HG02588 (cell line): ENCODE measurements around the gene CNTN2.

Source experiments
- ATAC-seq: cut with Tn5 transposase; IDR thresholded peaks from one replicate; pipeline ENCODE4 v1.9.1; 2021; ENCODE audit warnings: mild to moderate bottlenecking, moderate library complexity; ENCODE audit not compliant: unreplicated experiment

CNTN2 gene

DNA sequence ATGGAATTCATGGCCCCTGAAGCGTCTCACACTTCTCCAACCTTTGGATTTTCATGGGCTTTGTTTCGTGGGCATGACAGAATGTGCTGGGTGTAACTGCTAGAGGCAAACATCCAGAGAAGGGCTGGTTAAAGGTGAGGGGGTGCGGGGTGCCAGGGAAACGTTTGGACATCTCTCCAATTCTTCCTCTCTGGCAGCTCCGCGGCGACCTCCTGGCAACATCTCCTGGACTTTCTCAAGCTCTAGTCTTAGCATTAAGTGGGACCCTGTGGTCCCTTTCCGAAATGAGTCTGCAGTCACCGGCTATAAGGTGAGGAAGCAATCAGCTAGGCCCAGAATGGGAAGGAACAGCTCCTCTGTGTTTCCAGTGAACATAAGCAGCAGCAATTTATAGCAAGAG, 29.3 kb downstream of the CNTN2 start:
- ATAC-seq: no peak

DNA sequence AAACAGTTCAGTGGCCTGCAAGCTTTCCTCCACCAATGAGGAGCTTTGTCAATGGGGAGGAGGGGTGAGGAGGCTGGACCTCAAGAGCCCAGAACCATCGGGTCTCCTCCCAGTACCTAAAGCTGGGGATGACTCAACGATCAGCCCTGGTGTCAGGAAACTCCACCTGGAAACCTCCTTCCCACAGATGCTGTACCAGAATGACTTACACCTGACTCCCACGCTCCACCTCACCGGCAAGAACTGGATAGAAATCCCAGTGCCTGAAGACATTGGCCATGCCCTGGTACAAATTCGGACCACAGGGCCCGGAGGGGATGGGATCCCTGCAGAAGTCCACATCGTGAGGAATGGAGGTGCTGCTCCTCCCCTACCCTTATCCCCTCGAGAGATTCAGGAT, 29.9 kb downstream of the CNTN2 start:
- ATAC-seq: no peak

DNA sequence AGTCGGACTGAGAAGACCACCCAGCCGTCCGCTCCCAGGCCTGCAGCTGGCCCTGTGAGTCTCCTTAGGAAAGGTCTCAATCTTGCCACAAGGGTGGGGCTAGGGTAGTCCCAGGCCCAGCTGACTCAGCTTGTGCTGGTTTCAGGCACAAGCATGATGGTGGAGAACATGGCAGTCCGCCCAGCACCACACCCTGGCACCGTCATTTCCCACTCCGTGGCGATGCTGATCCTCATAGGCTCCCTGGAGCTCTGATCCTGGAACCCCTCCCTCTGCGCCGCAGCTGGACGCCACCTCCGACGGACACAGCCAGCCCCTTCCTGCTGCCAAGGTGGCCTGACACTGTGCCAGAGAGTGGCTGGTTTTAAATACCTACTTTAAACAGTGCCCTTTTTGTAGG, 30.5 kb downstream of the CNTN2 start:
- no peak for ATAC-seq

DNA sequence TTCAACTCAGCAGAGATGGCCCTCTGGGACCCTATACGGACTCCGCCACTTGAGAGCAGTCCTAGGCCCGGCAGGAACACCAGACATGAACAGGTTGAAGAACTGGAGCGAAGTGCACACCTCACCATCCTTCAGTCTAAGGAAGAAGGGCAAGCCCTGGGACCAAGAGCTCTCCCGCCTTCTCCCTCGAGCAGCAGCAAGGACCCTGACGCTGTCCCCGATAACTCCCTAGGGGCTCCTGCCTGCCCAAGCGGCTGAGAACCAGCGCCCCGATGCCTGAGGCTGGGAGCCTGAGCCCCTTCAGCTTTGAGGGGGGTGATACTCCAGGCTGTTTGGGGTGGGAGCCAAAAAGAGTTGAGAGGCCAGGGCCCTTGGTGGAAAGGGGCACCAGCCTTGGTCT, 31.1 kb downstream of the CNTN2 start:
- ATAC-seq: no peak

DNA sequence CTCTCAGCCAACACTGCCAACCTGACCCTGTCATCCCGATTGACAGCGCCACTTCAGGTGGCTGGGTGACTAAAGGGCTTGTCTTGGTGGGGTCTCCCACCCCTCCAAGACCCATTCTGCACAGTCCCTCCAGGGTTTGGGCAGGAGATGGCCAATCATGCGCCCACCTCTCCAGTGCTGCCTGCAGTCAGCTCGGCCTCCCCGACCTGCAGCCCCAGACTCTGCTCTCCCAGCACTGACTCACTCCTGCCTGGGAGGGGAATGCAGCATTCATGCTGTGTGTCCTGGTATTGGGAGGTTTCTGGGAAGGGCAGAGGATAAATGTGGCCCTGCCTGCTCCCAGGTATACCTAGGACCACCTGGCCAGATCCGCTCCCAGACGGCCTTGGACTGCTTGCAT, 31.5 kb downstream of the CNTN2 start:
- ATAC-seq: no peak

DNA sequence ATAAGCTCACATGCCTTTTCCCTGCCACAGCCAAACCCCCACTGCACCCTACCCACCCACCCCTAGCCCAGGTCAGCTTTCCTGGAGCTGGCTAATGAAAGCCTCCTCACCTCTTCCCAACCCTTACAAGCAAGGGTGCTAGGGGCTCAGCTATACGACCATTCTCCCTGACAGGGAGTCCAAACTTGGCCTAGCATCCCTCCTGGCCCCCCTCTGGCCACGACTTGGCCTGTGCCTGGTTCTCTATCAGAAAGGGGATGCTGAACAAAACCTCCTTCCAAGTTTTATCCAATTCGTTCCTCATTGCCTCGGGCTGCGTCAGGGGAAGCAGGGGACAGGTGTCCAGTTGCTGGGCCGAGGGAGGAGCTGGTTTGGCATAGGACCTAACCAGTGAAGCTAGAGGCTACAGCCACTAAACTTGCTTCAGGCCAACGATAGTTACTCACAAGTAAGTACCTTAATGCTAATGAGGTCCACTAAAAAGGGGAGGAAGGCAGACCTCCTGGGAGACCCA, 32.7 kb downstream of the CNTN2 start:
- ATAC-seq: no peak

DNA sequence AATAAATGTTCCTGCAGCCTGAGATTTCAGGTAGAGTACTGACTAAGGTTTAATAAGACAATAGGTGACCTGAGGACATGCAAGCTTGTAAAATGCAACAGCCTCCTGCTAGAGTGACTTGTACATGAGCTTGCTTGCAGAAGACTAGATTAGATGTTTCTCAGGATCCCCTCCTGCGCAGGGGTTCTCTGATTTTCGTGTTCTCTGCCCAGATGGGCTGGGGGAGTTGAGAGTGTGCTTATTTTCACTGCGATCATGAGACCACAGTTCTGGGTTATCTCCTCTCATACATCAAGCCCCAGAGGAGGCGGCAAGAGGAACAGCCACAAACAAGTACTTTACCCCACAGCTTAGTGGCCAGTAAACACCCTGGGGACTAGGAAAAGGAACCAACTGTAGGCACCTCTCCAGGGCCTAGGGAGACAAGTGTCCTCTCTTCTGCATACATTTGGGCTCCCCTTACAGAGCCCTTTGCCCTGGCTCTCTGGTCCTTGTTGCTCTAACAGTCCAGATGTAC, 33.3 kb downstream of the CNTN2 start:
- no peak for ATAC-seq

DNA sequence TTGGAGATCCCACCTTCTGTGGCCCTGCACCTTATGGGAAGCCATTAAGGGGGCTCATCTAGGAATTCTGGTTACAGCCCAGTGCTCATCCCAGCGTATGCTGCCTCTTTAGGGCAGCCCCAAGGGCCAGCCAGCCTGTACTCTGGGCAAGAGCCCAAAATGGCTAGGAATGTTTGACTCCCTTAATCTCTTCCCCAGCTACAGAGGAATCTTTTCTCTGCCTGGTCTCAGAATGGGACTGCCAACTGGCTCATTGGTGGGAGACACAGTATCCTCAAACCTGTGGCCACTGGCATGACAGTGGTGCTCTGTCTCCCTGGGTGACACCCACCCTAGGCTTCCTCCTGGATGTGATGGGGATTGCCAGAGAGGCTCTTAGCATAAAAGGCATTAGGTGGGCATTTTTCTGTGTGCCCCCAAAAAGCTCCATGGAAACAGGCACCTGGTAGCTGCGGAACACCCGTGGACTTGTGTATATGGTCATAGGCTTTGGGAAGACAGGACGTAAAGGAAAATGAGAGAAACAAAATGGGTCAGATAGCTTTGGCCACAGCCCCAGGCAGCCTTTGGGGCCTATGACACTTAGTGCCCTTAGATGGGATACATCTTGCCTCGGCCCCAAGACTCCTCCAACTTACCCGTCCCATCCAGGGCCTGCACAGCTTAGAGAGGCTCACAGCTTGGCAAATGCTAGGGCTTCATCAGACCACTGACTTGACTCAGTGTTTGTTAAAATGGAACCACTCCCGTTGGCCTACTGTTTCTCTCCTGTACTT, 34.3 kb downstream of the CNTN2 start:
- ATAC-seq: no peak

DNA sequence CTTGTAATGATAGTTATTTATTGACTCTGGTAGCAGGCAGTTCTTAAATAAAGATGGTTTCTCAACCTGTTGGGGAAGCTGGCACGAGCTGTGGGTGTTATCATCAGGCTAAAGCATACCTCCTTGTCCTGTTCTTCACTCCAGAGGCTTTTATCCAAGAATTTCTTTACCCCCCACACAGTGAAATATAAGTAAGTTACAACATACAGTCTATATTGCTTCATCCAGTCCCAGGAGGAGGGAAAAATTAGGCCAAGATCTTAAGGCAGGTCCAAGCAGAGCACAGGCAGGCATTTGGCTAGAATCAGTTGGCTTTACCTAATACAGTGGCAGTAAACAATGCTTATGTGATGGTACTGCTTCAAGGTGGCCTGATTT, 34.9 kb downstream of the CNTN2 start:
- ATAC-seq: no peak

DNA sequence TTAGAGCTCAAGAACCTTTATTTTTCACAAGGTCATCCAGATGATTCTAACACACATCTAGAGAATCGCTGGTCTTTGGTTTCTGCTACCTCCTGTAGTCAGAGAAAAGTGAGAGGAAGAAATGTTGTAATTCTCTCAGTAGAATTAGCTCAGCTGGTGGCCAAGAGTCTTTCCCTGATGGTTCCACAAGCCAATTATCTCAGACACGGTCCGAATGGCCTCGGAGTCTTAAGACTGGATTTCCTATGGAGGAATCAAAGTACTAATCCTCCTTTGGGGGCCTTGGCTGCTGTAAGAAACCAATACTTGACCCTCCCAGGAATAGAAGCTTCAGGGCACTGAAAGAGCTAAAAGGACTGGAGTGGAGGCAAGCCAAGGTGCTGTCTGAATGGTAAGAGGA, 39.4 kb downstream of the CNTN2 start:
- no peak for ATAC-seq

DNA sequence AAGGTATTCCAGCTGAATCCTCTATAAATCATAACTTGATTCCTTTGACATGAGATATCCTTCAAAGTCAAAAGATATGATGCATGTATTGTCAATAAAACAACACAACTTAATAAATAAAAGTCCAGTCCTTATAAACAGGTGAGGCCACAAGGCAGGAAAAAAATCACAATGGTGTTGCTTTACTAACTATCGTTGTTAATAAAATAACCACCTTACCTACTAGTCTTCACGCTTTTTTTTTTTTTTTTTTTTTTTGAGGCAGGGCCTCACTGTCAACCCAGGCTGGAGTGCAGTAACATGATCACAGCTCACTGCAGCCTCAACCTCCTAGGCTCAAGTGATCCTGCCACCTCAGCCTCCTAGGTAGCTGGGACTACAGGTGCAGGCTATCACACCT, 41.3 kb downstream of the CNTN2 start, which contains the start of gene TMEM81:
TMEM81 (minus strand) TSS at position 101 of the 400 bp plus-strand sequence. CDS start 140 bp downstream, outside the sequence.
- ATAC-seq: no peak

DNA sequence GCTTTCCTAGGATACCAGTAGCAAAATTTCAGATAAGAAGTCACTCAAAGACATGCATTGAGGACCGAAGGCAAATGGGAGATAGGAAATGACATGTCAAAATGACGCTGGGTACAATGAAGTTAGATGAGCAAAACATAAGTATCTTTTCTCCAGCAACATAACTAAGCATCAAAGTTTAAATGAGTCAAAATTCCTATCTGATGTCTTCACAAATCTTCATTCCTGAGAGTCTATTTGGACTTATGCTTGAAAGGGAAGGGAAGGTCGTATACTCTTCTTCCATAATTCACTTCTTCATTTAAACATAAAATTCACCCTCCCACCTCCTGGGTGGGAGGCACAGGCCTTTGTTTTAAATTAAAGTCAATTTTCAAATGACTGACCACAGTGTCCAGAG, 45.3 kb downstream of the CNTN2 start:
- no peak for ATAC-seq

DNA sequence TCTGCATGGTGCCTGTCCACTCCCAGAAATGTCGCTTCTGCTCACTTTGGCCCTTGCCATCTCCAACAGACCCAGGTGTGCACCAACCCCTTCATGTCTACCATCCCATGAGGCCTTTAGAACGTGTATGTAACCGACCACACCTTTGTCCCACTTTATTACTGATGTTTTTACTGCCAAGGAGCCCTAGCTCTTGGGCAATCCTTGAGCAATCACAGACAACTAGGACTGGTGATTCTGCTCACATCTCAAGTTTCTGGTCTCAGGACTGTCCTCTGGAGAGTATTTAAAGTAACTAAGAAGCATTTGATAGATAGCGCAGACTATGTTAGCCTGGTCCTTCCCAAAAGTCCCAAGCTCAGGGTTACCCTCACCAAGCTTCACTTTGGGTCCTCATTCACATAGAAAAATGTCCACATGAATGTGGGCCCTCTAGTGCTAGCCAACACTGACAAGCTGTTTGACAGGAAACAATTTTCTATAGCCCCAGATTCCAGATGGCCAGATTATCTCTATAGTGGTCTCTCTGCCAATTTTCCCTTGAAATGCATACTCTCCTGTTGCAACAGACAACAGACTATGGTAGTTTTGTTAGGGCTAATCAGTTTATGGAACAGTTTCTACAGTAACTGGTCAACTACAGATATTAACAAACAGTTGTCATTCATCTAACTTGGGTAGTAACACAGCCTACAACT, 48.2 kb downstream of the CNTN2 start:
- ATAC-seq: no peak

DNA sequence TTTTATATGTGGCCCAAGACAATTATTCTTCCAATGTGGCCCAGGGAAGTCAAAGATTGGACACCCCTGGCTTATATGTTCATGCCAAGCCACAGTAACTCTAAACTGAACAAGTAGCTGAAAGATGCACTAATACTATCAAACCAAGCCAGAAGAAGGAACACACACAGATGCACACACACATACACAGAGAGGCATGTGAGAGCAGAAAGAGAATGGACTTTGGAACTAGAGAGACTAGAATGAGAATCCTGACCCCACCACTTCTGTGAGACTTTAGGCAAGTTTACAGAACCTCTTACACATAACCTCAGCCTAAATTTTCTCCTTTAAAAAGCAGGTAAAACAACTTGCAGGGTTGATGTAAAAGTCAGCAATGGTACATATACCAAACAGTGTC, 52.4 kb downstream of the CNTN2 start:
- no peak for ATAC-seq

DNA sequence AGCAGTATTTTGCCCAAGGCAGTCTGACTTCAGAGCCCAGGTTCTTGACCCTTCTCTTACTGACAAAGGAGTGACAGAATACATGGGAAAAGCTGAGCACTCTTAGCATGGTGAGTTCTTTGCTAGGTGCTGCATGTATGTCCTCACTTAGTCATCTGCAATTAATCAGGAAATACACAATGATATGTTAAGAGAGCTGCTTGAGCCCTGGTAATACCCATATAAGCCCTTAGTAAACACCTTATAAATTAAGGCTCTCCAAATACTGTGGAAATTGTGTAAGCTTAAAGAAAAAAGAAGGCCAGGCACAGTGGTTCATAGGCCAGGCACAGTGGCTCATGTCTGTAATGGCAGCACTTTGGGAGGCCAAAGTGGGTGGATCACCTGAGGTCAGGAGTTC, 55.2 kb downstream of the CNTN2 start:
- ATAC-seq: no peak

DNA sequence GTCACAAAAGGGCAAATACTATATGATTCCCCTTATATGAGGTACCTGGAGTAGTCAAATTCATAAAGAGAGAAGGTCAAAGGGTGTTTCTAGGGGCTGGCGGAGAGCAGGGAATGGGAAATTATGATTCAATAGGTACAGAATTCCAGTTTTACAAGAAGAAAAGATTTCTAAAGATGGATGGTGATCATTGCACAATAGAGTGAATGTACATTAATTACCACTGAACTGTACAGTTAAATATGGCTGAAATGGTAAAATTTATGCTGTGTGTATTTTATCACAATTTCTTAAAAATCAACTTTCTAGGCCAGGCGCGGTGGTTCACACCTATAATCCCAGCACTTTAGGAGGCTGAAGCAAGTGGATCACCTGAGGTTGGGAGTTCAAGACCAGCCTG, 59.4 kb downstream of the CNTN2 start:
- no peak for ATAC-seq

DNA sequence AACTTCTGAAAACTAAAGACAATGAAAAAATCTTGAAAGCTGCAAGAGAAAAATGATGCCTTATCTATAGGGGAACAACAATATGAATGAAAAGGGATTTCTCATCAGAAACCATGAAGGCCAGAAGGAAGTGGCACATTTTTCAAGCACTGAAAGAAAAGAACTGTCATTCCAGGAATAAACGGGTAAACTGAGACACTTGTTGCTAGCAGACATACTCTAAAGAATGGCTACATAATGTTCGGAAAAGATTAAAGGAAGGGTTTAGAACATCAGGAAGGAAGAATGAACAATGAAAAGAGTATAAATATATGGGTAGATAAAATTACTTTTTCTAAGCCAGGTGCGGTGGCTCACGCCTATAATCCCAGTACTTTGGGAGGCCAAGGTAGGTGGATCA, 64.3 kb downstream of the CNTN2 start:
- no peak for ATAC-seq

DNA sequence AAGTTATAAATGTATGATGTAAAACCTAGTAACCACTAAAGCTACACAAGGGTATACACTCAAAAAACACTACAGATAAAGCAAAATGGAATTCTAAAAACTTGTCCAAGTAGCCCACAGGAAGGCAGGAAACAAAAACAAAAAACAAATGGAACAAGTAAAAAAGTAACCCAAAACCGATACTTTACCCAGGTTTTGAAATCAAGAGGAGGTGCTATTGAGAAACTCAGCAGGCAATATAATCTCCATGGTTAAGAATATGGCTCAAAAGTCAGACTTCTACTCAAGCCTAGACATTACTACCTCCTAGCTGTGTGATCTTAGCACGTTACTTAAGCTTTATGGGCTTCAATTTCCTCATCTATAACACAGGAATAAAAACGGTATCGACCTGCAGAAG, 65.5 kb downstream of the CNTN2 start:
- no peak for ATAC-seq

DNA sequence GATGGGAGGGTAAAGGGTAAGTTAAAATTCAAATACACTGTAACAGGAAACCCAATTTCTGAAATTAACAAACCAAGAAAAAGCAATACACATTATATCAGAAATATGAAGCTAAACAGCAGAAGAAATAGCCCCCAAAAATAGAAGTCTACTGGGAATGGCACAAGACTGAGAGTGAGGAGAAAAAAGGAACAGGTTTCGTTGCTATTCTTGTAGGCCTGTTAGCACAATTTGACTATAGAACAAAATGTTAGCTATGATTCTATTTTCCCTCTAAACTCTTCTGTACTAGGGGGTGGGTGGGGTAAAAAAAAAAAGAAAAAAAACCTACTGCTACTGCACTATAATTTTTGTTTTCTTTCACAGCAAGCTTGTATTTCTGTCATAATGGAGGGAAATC, 66.3 kb downstream of the CNTN2 start:
- ATAC-seq: no peak

DNA sequence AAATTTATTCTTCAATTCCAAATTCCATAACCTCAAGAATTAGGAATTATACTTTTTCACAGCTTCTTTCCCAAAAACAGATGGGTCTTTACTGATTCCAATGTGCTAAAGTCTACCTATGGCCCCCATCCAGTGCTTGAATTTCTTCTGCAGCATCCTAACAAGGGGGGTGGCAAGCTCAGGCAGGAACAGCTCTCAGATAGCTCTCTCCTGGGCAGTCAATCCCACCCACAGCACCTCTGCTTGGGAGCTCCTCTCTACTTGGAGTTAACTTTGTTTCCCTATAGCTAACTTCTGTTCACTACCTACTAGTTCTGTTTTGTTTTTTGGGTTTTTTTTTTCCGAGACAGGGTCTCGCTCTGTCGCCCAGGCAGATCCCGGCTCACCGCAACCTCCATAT, 66.7 kb downstream of the CNTN2 start:
- no peak for ATAC-seq

DNA sequence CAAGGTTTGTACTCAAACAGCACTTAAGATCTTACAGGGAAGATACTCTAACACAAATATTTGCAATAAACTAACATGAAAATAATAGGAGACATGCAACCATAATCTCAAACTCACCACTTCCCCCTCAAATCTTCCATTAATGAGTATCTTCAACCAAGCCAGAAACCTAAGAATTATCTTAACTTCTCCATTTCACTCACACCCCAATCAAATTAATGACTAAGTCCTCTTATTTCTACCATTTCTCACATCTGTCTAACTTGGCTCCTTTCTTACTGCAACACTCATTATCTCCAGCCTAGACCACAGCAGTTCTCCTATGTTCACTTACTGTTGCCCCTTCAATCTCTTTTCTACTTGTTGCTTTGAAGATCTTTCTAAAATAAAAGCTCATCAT, 68.3 kb downstream of the CNTN2 start:
- no peak for ATAC-seq

DNA sequence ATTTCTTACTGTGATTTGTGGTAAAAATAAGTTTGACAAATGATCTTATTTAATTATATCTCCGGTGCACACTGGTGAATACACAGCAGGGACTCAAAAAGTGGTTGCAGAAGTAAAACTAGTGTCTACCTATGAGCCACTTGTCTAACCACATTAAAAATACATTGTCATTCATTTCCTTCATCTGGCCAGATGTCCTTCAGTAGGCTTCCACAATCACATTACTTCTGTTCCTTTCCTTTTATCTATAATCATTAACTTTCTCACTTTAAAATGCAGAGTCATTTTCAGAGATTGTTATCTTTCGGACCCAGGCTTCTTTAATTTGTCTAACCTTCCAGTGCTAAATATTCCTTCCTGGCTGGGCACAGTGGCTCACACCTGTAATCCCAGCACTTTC, 75.7 kb downstream of the CNTN2 start:
- ATAC-seq: no peak
